GM12892 (cell line): ENCODE results near the gene OR4F6.

Experiments used
- POLR2A ChIP-seq: IDR thresholded peaks from 2 replicates; pipeline ENCODE4 v1.6.1; 2011; ENCODE audit warnings: low read depth, low read length, control low read depth
- POLR2AphosphoS5 ChIP-seq: IDR thresholded peaks from 2 replicates; pipeline ENCODE4 v1.6.1; 2011; ENCODE audit warnings: low read depth, low read length, control low read depth

GRCh38 chr15:101805605-101806345 lies 2.5 kb downstream of the OR4F6 start:
- TF ChIP-seq POLR2A (no peak), POLR2AphosphoS5 (no peak)
